ENCODE data around the gene TRIL.

Gene TRIL

DNA sequence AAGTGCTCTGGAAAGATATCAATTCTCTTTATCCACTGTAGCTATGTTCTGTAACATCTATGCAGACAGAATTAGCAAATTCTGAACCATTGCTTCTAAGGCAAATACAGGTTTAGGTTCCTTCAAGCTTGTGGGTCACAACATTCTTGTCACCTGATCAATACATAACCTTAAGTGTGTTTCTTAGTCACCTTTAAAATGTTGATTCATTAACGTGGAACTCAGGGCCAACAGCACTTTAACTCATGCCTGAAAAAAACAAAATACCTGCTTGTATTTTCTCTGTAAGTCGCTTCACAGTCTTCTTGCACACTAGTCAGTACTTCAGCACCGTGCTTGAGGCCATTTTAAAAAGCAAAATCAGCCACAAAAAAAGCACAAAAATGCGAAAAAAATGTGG, 35.2 kb upstream of the TRIL start:
- Histone ChIP-seq H3K4me1 (ENCODE audit: control insufficient read depth, insufficient read depth, low read length) (no peaks in the 10 kb centered on the region), H3K36me3 (ENCODE audit: control insufficient read depth in 2 of 2, insufficient read depth in 1 of 2, low read length in 2 of 2) (no peaks in the 10 kb centered on the region), H3K27ac (ENCODE audit: extremely low read depth, low read depth, low read length) (no peak overlapping the region), H3K9me3 (ENCODE audit: control insufficient read depth, insufficient read depth, low read depth, low read length) (no peaks in the 10 kb centered on the region), H3K4me3 (ENCODE audit: low read depth, low read length) (no peak overlapping the region)
- CTCF ChIA-PET, result no interaction called here
- POLR2A ChIA-PET, result no interaction called here
- TF ChIP-seq, protein P1, sequence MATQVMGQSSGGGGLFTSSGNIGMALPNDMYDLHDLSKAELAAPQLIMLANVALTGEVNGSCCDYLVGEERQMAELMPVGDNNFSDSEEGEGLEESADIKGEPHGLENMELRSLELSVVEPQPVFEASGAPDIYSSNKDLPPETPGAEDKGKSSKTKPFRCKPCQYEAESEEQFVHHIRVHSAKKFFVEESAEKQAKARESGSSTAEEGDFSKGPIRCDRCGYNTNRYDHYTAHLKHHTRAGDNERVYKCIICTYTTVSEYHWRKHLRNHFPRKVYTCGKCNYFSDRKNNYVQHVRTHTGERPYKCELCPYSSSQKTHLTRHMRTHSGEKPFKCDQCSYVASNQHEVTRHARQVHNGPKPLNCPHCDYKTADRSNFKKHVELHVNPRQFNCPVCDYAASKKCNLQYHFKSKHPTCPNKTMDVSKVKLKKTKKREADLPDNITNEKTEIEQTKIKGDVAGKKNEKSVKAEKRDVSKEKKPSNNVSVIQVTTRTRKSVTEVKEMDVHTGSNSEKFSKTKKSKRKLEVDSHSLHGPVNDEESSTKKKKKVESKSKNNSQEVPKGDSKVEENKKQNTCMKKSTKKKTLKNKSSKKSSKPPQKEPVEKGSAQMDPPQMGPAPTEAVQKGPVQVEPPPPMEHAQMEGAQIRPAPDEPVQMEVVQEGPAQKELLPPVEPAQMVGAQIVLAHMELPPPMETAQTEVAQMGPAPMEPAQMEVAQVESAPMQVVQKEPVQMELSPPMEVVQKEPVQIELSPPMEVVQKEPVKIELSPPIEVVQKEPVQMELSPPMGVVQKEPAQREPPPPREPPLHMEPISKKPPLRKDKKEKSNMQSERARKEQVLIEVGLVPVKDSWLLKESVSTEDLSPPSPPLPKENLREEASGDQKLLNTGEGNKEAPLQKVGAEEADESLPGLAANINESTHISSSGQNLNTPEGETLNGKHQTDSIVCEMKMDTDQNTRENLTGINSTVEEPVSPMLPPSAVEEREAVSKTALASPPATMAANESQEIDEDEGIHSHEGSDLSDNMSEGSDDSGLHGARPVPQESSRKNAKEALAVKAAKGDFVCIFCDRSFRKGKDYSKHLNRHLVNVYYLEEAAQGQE (tag by site-specific recombination; IDR thresholded peaks at IDR 0.05), result no peak
- TF ChIP-seq ZNF777 (tag by site-specific recombination; IDR thresholded peaks at IDR 0.05; ENCODE audit: borderline replicate concordance) (no peak), SCRT1 (tag by site-specific recombination; IDR thresholded peaks at IDR 0.05; ENCODE audit: borderline replicate concordance) (no peak), ZNF843 (tag by site-specific recombination; IDR thresholded peaks at IDR 0.05) (no peak), SP2 (tag by site-specific recombination; IDR thresholded peaks at IDR 0.05) (no peak), HOXD13 (CRISPR knock-in tag; IDR thresholded peaks at IDR 0.05; ENCODE audit: borderline replicate concordance) (no peak), ZNF561 (tag by site-specific recombination; IDR thresholded peaks at IDR 0.05; ENCODE audit: borderline replicate concordance) (no peak), ZNF138 (tag by site-specific recombination; IDR thresholded peaks at IDR 0.05; ENCODE audit: borderline replicate concordance) (no peak), ZNF549 (tag by site-specific recombination; IDR thresholded peaks at IDR 0.05) (no peak), ZNF248 (tag by site-specific recombination; IDR thresholded peaks at IDR 0.05) (no peak), OVOL3 (tag by site-specific recombination; IDR thresholded peaks at IDR 0.05) (no peak)

DNA sequence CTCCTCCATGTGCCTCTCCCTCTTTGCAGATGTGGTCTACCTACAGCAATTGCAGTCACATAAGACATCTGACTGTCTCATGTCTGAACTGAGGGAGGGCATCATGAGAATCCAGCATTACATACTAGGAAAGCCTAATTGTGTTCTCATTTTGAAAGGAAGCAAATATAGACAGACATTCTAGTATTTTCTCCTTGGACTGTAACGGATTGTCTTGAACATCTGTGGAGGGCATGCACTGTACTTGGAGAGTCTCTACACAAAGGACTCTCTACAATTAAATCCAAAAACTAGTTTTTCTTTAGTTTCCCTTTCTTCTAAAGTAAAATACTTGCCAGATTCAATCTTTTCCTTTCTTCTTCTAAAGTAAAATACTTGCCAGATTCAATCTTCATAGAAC, 34.7 kb upstream of the TRIL start:
- ChIA-PET POLR2A (no interaction called here), CTCF (no interaction called here)
- no peak overlapping the region for H3K4me3 ChIP-seq (ENCODE audit: low read depth, low read length)
- TF ChIP-seq ZNF777 (tag by site-specific recombination; IDR thresholded peaks at IDR 0.05; ENCODE audit: borderline replicate concordance) (no peak), ZNF610 (tag by site-specific recombination; IDR thresholded peaks at IDR 0.05; ENCODE audit: borderline replicate concordance) (no peak), ZNF600 (tag by site-specific recombination; IDR thresholded peaks at IDR 0.05) (no peak), ZNF529 (tag by site-specific recombination; IDR thresholded peaks at IDR 0.05; ENCODE audit: insufficient replicate concordance) (no peak), ZBTB8A (tag by site-specific recombination; IDR thresholded peaks at IDR 0.05) (no peak), GLI2 (tag by site-specific recombination; IDR thresholded peaks at IDR 0.05; ENCODE audit: borderline replicate concordance, low read depth) (no peak), ZFP3 (tag by site-specific recombination; IDR thresholded peaks at IDR 0.05; ENCODE audit: low read depth) (no peak), ZNF548 (tag by site-specific recombination; IDR thresholded peaks at IDR 0.05) (no peak), ZNF426 (tag by site-specific recombination; IDR thresholded peaks at IDR 0.05) (no peak), SP3 (tag by site-specific recombination; IDR thresholded peaks at IDR 0.05) (no peak), ZNF501 (tag by site-specific recombination; IDR thresholded peaks at IDR 0.05) (no peak), GFI1B (tag by site-specific recombination; IDR thresholded peaks at IDR 0.05) (no peak), ZNF558 (tag by site-specific recombination; IDR thresholded peaks at IDR 0.05) (no peak)
- TF ChIP-seq, protein P2, sequence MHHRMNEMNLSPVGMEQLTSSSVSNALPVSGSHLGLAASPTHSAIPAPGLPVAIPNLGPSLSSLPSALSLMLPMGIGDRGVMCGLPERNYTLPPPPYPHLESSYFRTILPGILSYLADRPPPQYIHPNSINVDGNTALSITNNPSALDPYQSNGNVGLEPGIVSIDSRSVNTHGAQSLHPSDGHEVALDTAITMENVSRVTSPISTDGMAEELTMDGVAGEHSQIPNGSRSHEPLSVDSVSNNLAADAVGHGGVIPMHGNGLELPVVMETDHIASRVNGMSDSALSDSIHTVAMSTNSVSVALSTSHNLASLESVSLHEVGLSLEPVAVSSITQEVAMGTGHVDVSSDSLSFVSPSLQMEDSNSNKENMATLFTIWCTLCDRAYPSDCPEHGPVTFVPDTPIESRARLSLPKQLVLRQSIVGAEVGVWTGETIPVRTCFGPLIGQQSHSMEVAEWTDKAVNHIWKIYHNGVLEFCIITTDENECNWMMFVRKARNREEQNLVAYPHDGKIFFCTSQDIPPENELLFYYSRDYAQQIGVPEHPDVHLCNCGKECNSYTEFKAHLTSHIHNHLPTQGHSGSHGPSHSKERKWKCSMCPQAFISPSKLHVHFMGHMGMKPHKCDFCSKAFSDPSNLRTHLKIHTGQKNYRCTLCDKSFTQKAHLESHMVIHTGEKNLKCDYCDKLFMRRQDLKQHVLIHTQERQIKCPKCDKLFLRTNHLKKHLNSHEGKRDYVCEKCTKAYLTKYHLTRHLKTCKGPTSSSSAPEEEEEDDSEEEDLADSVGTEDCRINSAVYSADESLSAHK (tag by site-specific recombination; IDR thresholded peaks at IDR 0.05), result no peak
- H3K9me3 ChIP-seq (ENCODE audit: control insufficient read depth, insufficient read depth, low read depth, low read length), result no peaks in the 10 kb centered on the region
- H3K4me1 ChIP-seq (ENCODE audit: control insufficient read depth, insufficient read depth, low read length), result no peaks in the 10 kb centered on the region
- H3K27ac ChIP-seq (ENCODE audit: extremely low read depth, low read depth, low read length), result no peak overlapping the region
- no peaks in the 10 kb centered on the region for H3K36me3 ChIP-seq (ENCODE audit: control insufficient read depth in 2 of 2, insufficient read depth in 1 of 2, low read length in 2 of 2)

Measured in HEK293 (cell line).